ENCODE results near the gene VPS54.

DNA sequence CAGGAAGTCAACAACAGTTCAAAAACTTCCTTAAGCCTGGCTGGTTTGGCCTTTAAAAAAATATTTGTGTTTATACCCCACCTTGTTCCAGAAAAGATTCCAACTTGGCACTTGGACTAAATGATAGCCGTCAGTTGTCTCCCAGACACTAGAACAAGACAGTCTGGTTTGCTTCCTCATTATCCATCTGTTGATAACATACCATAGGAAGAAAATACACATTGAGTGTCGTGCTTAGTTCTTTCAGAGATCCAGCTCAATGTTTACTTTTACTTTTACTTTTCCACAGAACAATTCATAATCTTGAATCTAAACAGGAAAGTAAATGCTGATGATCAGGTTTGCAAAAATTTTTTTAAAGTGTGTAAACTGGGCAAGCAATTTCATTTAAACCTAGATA, 2.4 kb upstream of the VPS54 start:
- TF ChIP-seq POLR2AphosphoS5 (IDR thresholded peaks at IDR 0.05) (no peak), POLR2A (IDR thresholded peaks at IDR 0.05) (no peak), EP300 (IDR thresholded peaks at IDR 0.05) (no peak)
- TF ChIP-seq, protein P1, sequence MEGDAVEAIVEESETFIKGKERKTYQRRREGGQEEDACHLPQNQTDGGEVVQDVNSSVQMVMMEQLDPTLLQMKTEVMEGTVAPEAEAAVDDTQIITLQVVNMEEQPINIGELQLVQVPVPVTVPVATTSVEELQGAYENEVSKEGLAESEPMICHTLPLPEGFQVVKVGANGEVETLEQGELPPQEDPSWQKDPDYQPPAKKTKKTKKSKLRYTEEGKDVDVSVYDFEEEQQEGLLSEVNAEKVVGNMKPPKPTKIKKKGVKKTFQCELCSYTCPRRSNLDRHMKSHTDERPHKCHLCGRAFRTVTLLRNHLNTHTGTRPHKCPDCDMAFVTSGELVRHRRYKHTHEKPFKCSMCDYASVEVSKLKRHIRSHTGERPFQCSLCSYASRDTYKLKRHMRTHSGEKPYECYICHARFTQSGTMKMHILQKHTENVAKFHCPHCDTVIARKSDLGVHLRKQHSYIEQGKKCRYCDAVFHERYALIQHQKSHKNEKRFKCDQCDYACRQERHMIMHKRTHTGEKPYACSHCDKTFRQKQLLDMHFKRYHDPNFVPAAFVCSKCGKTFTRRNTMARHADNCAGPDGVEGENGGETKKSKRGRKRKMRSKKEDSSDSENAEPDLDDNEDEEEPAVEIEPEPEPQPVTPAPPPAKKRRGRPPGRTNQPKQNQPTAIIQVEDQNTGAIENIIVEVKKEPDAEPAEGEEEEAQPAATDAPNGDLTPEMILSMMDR (IDR thresholded peaks at IDR 0.05): no peak

Measured in suprapubic skin (tissue), 4 donors.